GM19238 (cell line): Measurements from ENCODE around the gene ITGA2B.
A peak's percentile ranks its signal among the peaks of the same experiment; 100 is the strongest.
"Not testable (repeated sequence)": the region's sequence is repeated elsewhere in the genome, so short reads cannot be mapped to it uniquely, and the experiment has no call there.

Source experiments
- DNase-seq: peaks from one replicate; pipeline ENCODE4 v3.0.0; 2011; ENCODE audit warnings: low spot score; ENCODE audit not compliant: insufficient read length

The ITGA2B gene

DNA sequence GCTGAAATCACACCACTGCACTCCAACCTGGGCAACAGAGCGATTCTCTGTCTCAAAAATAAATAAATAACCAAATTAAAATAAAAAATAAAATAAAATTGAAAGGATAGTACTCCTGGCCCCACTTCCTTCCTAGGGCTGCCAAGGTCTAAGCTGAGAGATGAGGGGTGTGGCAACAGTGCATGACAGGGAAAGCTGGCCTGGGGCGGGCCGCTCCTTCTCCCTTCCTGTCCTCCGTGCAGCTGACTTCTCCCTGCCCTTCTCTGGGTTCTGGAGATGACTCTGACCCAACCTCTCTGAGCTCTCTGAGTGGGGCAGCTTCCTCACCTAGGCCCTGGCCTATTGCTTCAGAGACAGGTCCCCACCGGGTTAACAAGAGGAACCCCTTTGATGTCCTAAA is 56.1 kb downstream of the ITGA2B start:
- no peak for DNase-seq

DNA sequence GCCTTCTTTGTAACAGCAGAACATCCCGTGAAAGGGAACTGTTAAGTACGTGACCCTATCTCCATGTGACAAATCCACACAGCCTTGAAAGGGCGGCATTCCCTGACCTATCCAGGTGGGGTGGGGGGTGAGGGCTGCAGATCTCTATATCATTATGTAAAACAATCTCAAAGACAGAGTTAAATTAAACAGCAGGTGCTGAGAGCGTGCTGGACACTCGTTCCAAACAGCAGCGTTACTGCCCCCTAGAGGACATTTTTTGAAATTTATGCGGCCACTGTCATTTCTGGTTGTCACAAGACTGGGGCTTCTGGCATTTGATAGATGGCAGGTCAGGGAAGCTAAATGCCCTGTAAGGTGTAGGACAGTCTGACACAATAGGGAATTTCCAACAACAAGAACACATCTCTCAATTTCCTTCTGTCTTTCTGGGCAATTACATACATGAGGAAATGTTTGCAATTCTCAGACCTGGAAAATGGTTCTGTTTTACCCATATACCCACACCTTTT is 58.1 kb downstream of the ITGA2B start:
- DNase-seq, result peak; percentile 64

DNA sequence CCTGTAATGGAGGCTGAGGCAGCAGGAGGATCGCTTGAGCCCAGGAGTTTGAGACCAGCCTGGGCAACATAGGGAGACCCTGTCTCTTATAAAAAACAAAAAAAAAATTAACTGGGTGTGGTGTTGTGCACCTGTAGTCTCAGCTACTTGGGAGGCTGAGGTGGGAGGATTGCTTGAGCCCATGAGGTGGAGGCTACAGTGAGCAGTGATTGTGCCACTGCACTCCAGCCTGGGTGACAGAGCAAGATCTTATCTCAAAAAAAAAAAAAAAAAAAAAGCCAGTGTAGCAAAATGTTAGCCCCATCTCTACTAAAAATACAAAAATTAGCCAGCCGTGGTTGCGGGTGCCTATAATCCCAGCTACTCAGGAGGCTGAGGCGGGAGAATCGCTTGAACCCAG is 59.2 kb downstream of the ITGA2B start:
- DNase-seq, result not testable (repeated sequence)

DNA sequence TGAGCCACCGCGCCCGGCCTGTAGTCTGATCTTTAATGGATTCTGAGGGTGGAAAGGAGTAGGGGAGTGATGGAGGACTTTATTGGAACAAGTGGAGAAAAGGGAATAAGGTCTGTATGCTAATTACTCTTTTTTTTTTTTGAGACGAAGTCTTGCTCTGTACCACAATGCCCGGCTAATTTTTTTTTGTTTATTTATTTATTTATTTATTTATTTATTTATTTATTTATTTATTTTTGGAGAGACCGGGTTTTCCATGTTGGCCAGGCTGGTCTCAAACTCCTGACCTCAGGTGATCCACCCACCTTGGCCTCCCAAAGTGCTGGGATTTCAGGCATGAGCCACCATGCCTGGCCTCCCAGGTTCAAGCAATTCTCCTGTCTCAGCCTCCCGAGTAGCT is 59.9 kb downstream of the ITGA2B start:
- not testable (repeated sequence) for DNase-seq

DNA sequence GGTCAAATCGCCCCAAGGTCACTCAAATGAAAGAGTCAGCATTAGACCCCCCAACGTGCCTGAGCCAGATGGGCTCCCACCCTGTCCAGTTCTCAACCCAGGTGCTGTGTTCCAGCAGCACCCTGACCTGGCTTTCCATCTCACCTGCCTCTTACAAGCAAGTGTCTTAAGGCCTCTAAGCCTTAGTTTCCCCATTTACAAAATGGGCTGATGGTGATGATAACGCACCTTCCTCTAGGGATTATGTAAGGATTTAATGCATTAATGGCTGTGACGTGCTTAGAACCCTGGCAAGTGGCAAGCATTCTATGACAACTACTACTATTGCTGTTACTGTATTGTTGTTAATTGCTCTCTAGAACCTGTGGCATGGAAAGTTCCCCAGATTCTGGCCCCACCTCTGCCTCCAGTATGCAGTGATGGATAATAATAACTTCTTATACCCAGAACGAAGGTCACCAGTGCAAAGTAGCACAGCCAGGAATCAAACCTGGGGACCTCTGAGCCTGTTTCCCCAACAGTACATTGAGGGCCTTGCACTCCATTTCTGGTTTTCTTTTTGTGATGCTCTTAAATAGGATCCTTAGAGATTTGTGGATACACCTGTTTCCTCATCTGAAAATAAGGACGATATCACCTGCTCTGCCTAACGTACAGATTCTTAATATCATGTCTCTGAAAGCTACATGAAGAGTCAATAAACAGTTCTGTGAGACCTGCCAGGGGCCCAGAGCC is 61.6 kb downstream of the ITGA2B start:
- no peak for DNase-seq

DNA sequence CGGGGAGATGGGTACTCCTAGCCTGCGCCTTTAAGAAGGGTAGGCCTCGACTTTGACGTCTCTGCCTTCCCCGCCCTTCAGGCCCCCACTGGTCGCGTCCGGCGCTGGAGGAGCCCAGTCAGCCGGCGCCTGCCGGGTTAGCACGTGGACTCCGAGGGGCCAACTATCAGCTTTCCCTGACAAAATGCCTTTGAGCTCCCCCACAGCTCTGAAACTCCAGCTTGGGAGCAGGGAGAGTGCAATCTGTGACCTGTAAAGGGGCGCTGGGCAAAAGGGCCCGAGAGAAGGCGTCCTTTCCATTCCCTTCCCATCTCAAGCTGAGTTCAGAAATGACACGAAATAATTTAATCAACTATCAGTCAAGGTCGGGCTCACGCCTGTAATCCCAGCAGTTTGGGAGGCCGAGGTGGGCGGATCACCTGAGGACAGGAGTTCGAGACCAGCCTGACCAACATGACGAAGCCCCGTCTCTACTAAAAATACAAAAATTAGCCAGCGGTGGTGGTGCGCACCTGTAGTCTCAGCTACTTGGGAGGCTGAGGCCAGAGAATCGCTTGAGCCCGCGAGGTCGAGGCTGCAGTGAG is 62.5 kb downstream of the ITGA2B start:
- peak; percentile 95 for DNase-seq

DNA sequence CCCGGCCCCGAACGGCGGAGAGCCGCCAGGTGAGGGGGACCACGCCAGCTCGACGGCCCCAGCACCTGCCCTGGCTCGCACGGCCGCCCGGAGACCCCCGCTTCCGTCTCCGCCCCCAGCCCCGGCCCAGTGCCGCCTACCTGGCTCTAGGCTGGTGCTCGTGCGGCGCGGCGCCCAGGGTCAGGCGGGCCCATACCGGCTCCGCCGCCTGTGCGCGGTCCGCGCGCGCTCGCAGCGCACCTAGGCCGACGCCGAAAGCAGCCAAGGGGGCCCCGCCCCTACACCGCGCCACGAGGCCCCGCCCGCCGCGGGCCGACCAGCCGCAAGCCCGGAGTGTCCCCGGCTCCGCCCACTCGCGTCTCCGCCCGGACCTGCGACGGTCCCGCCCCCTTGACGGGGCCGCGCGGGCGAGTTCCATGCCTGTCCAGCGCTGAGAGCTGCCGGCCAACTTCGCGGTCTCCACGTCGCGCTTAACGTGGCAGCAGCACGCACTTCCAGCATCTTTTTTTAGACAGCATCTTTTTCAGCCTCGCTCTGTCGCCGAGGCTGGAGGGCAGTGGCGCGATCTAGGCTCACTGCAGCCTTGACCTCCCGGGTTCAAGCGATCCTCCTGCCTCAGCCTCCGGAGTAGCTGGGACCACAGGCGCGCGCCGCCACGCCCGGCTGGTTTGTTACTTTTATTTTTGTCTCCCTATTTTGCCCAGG is 64.7 kb downstream of the ITGA2B start, which contains the start of gene SLC25A39:
SLC25A39 (minus strand) TSS at position 253 of the 705 bp plus-strand sequence. CDS start 1,261 bp downstream, outside the sequence.
- peak; percentile 84 for DNase-seq

DNA sequence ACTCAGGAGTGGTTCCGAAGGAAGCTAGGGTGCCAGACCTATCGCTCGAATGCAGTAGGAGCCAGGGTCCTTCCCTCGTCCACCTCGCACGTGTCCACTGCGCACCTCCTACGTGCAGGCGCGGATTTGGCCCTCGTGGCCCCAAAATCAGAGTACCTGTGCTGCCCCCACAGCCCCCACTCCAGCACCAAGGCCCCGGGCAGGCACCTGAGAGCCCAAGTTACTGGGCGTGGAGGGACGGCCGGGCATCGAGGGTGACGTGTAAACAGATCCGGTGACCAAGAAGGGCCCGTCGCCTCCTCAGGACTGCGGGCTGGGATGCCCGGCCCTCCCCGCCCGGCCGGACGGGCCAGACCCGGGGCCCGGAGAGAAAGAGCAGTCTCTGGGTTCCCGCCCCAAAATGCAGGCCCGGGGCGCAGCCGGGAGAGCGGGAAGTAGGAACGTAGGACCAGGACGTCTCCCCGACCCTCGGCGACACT is 65.3 kb downstream of the ITGA2B start:
- DNase-seq, result no peak

DNA sequence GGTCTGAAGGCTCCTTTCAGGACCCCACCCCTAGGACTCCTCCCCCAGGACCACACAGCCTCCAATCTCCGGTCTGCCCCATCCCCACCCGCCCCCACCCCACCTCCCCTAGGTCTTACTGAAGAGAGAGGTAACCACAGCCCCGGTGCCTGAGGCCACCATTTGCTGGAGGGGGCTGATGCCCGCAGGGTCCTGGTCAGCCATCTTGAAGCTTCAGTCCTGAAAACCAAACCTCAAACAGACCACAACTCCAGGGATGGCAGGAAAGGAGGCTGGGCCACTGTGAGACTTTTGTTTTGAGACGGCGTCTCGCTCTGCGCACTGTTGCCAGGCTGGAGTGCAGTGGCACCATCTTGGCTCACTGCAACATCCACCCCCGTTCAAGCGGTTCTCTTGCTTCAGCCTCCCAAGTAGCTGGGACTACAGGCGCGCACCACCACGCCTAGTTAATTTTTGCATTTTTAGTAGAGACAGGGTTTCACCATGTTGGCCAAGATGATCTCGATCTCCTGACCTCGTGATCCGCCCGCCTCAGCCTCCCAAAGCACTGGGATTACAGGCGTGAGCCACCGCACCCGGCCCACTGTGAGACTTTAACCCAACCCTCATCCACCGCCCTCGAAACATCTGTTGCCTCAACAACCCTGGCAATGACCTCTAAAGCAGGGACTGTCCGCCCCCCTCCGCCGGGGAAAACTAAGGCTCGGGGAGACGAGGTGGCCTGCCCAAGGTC is 65.9 kb downstream of the ITGA2B start:
- no peak for DNase-seq

DNA sequence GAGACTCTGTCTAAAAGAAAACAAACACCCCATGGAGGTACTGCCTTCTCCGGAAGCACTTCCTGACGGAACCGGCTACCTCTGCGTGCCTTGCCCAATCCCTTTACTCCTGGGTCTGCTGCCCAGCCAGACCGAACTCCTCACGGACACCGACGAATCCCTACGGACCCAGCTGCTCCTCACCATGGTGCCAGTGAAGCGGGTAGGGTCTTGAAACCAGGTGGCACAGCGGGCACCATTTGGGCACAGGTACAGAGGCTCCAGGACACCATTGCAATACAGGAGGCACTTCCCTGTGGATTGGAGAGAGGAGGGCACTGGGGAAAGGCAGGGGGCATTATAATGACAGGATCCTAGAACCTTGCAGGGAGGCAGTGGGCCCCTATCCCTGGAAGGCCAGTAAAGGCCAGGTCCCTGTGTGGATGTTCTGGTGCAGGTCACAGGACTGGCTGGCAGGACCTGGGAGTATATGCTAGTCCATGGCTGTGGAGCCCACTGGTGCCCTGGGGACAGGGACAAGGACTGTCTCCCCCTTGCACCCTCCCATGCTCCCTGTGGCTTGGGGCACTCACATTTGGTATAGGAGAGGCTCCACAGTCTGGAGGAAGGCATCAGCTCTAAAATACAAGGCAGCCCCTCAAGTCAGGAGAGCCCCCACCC is 67.1 kb downstream of the ITGA2B start:
- DNase-seq, result no peak
